ENCODE results near the gene SCLT1. TPM values are rescaled to one million over a fixed set of nuclear protein-coding genes. Genes with fewer than 3 reads are reported as not detected.

SCLT1 gene
- total and polyA plus RNA-seq, 2 of the 4 experiments (the other 2 are of a cell fraction): 4.9 to 7.7 TPM

GRCh38 chr4:128866691-128867090 lies 226.6 kb downstream of the SCLT1 start:
- peaks cover 40% of the 10 kb centered on the region for H3K36me3 ChIP-seq (ENCODE audit: control insufficient read depth, insufficient read depth, low read length)
- no TSS peak for BruUV-seq (replicated peaks)
- ChIA-PET POLR2A (ENCODE audit: unreplicated experiment) (no interaction called here), CTCF (no interaction called here)
- no peak overlapping the region for H4K8ac ChIP-seq (ENCODE audit: low read depth in 2 of 2, low read length in 2 of 2)
- H3K27ac ChIP-seq (ENCODE audit: insufficient read depth, low read length): no peak overlapping the region
- H2AK5ac ChIP-seq (ENCODE audit: low read depth, low read length): no peak overlapping the region
- H4K91ac ChIP-seq (ENCODE audit: insufficient read depth, low read depth, low read length): no peak overlapping the region
- no peak overlapping the region for H3K9ac ChIP-seq (ENCODE audit: low read depth, low read length)
- H3K14ac ChIP-seq (replicated peaks; ENCODE audit: low read depth, low read length): no peak overlapping the region
- DNase-seq (no peak), ATAC-seq (ENCODE audit: low read depth) (no peak)
- H3K79me1 ChIP-seq (ENCODE audit: low read depth in 1 of 2, low read length in 2 of 2): peaks cover 36 to 70% of the 10 kb centered on the region in 2 experiments
- intact Hi-C loops (cut with micrococcal nuclease): no loop called here
- H3K9me3 ChIP-seq (ENCODE audit: control insufficient read depth, insufficient read depth, low read length): no peaks in the 10 kb centered on the region
- H3K4me2 ChIP-seq (ENCODE audit: low read depth, low read length): no peak overlapping the region
- dilution Hi-C loops (cut with HindIII; ENCODE audit: low sequenced_read_pairs, unreplicated experiment): no loop called here
- H3K27me3 ChIP-seq (ENCODE audit: control insufficient read depth, insufficient read depth, low read length): no peaks in the 10 kb centered on the region
- no peak overlapping the region for H3K23ac ChIP-seq (ENCODE audit: low read depth, low read length)
- H2AFZ ChIP-seq (replicated peaks; ENCODE audit: low read length, poor library complexity): no peak overlapping the region
- H3K18ac ChIP-seq (ENCODE audit: low read depth, low read length): no peak overlapping the region
- in situ Hi-C loops (cut with MboI; ENCODE audit: low sequenced_read_pairs): loop anchor here (10.0 kb wide), 3 partner anchors 292 to 672 kb away; partner anchors contain the start of gene PGRMC2
- no peak overlapping the region for H3K4me3 ChIP-seq (ENCODE audit: insufficient read depth, low read depth, low read length)
- H2BK5ac ChIP-seq (ENCODE audit: low read depth, low read length, poor library complexity, severe bottlenecking): no peak overlapping the region
- TF ChIP-seq MXI1 (IDR thresholded peaks at IDR 0.05; ENCODE audit: borderline replicate concordance, low read depth, low read length): no peak
- TF ChIP-seq ELK1 (IDR thresholded peaks at IDR 0.05; ENCODE audit: borderline replicate concordance, low read depth, low read length): no peak
- no peak for TF ChIP-seq MAZ (IDR thresholded peaks at IDR 0.05; ENCODE audit: borderline replicate concordance, low read depth, low read length)
- TF ChIP-seq RFX5 (IDR thresholded peaks at IDR 0.05; ENCODE audit: low read depth, low read length): no peak
- no peak for TF ChIP-seq RCOR1 (IDR thresholded peaks at IDR 0.05; ENCODE audit: insufficient replicate concordance, low read length)
- no peak for TF ChIP-seq CEBPB (IDR thresholded peaks at IDR 0.05; ENCODE audit: low read depth, low read length)
- no peak for TF ChIP-seq POLR2A (IDR thresholded peaks at IDR 0.05; ENCODE audit: low read depth, low read length)
- TF ChIP-seq SMC3 (IDR thresholded peaks at IDR 0.05; ENCODE audit: low read depth, low read length): no peak
- no peak for TF ChIP-seq RAD21 (IDR thresholded peaks at IDR 0.05; ENCODE audit: low read length)
- no peak for TF ChIP-seq MAFK (IDR thresholded peaks at IDR 0.05; ENCODE audit: low read depth, low read length)
- no peak for TF ChIP-seq FOS (IDR thresholded peaks at IDR 0.05; ENCODE audit: low read depth, low read length)
- no peak for TF ChIP-seq NFE2L2 (IDR thresholded peaks at IDR 0.05; ENCODE audit: low read depth, low read length)
- no peak for TF ChIP-seq BHLHE40 (IDR thresholded peaks at IDR 0.05; ENCODE audit: low read depth, low read length)
- no peak overlapping the region for H3K56ac ChIP-seq (ENCODE audit: extremely low read depth, insufficient read depth, low read length)
- no peak overlapping the region for H2BK15ac ChIP-seq (ENCODE audit: low read depth, low read length)
- no peak overlapping the region for H2AK9ac ChIP-seq (replicated peaks; ENCODE audit: low read depth, low read length, poor library complexity)
- no peaks in the 10 kb centered on the region for H4K20me1 ChIP-seq (ENCODE audit: insufficient read depth, low read length)
- no peak overlapping the region for H3K4ac ChIP-seq (ENCODE audit: low read depth, low read length)
- no peak overlapping the region for H2BK120ac ChIP-seq (ENCODE audit: low read depth, low read length)
- H3K4me1 ChIP-seq (ENCODE audit: control insufficient read depth, insufficient read depth, low read length): peaks cover 21% of the 10 kb centered on the region
- peaks cover 22% of the 10 kb centered on the region for H3K9me1 ChIP-seq (ENCODE audit: insufficient read depth, low read length)
- H2BK20ac ChIP-seq (ENCODE audit: low read depth, low read length): no peak overlapping the region
- H4K5ac ChIP-seq (ENCODE audit: low read depth, low read length): no peak overlapping the region
- 100% methylated on average over 1 of the region's 1 CpG; no CpG with 5 or more reads in 1 of the 2 experiments for WGBS, 2 experiments (ENCODE audit: extremely low coverage in 2 of 2, insufficient read length in 1 of 2)
